GDM1 (cell line): ENCODE data around the gene C4orf50.

ENCODE experiments used
- DNase-seq: peaks from one replicate; lab custom pipeline; 2025; lab: John Stamatoyannopoulos, UW

C4orf50 gene

DNA sequence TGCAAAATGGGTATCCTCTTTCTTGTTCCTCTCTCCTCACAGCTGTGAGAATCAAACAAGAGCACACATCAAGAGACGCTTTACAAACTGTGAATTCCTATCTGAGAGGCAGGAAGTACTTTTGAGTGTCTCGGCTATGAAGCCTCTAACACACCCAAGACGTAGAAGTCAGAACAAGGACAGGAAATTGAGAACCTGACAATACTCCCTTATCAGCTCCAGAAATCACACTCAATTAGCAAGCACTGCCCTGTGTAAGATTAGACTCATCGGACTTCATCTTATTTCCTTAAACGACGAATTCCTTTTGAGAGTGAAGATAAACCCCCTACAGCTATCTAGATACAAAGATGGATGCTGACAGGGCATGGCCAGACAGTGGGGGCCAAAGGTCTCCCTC lies 74.7 kb downstream of the C4orf50 start:
- DNase-seq = no peak

DNA sequence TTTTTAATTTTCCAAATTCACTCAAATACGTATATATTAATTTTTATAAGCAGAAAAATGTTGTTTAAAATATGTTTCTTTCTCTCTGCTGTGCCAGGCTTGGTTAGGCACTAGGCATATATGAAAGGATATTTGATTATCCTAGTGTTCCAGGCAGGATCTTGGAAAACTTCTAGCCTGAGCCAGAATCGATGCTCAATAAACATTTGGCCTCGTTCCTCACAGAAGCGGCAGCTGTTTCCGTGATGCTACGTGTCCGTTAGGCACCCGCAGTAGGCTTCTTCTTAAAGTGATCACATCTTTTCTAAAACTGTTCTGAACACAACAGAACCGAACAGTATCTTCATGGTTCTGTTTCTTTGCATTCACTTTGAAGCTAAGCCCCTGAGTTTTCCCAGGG lies 75.3 kb downstream of the C4orf50 start:
- no peak for DNase-seq

DNA sequence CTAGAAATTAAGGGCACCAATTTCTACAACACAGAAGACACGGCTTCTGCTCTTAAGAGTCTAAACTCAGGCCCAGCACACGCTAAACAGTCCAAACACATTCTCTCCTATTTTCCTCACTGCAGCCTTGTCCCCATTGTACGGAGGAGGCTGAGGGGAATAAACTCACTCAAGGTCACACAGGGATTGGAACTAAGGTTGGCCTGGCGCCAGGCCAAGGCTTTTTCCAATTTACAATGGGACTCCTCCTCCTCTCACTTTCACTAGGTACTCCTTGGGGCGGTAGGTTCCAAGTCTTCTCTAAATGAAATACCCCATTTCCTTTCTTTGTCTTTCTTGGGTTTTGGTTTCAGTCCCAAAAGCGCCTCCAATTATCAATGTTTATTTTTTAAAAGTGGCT lies 76.6 kb downstream of the C4orf50 start:
- no peak for DNase-seq

DNA sequence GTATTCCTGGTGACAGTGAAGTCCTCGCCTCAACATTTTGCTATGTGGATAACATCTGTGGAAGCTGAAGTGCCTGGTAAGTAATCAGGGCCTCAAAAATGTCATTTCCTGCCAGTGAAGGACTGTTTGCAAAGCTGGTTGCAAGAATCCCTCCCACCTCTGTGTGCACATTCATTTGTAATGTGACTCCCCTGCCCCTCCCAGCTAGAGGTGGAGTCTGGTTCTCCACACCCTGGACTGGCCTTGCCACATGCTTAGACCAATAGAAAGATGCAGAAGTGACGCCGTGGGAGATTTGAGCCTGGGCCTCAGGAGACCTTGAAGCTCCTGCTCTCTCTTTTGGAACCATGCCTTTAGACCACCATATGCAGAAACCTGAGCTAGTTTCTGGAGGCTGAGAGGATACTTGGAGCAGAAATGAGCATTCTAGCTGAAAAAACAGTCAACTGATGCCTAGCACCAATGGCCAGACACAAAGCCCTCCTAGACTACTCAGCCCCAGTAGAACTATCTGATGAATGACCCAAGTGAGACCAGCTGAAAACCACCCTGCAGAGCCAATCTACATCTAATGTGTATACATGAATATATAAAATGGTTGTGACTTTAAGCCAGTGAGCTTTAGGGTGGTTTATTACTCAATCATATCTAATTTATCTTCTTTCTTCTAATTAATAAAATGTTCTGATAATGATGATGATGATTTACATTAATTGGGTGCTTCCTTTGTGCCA lies 77.6 kb downstream of the C4orf50 start:
- no peak for DNase-seq

DNA sequence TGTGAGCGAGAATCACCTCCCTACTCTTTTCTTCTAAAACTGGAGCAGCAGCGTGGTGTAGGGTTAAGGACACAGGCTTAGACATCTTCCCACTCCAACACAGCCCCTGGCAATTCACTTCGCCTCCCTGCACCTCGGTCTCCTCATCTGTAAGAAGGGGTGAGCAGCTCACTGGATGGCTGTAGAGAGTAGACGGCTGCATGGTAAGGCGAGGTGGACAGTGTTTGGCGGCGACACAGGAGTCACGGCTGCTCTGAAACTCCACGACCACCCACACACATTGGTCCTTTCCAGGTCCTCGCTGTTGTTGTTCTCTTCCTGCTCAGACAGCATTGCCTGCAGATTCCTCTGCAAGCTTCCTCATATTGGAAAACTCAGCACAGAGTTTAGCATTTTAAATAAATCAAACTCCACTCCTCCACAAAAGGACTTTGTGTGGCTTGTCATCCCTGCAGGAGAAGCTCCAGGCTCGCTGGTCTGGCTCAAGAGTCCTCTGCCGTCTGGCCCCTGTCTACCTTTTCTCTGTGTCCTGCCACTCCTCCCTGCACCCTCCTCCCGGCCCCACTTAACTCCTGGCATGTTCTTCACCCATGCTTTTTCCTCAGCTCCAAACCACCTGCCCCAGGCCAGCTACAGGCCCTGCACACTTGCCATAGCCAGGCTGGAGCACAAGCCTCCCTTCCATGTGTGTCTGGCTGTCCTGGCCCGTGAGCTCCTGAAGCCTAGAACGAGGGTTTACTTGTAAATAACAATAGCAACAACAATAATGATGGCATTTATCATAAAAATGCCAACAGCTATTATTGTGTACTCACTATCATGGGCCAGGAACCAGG lies 84.0 kb downstream of the C4orf50 start:
- DNase-seq = no peak

DNA sequence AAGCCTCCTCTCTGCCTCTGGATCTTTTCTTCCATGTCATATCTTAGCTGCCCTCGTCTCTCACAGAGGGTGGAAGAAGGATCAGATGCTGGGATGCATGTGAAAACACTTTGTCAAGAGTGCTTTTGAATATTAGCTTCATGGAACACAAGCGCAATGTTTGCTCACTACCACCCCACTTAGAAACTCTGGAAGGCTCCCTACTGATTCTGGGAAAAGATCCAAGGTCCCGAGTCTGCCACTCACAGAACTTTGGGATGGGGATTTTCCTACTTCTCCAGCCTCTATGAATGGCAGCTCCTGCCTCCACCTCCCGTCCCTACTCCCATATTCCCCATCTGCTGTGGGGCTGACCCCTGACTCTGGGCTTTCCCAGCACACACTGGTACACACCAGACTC lies 85.1 kb downstream of the C4orf50 start:
- DNase-seq = no peak

DNA sequence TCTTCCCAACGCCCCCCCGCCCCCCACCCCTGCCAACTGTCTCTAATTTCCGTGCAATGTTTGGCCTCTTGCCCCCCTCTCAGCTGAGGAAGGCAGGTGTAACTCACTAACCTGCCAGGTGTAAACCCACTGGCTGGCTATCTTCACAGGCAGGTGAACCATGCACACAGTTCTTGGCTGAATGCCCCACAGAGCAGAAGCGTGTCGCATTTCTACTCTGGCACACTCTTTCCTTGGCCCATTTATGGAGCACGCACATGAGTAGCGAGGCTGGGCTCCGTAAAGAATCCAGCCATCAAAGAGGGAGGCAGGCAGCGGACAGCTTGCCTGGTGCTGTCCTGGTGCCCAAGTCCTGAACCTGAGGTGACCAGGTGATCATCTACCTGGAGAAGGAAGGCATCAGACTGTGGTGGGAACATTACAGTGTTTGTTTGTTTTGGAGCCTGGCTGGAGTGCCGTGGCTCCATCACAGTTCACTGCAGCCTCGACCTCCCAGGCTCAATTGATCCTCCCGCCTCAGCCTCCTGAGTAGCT lies 86.1 kb downstream of the C4orf50 start:
- no peak for DNase-seq

DNA sequence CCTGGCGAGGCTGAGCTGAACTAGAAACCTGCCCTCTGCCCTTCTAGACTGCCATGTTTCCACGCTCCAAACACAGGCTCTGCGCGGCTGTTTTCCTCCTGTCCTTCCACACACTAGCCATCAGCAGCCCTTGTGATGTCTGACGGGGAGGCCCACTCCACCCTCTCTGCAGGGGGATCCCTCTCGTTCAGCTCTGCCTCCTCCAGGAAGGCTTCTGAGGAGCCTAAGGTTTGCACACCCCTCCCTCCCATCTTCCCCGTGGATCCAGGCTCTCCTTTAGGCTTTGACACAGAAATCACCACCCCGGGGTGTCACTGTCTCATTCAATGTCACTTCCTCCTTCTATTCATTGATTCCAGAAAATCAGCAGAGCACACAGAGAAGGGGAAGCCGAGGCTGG lies 86.7 kb downstream of the C4orf50 start:
- no peak for DNase-seq

DNA sequence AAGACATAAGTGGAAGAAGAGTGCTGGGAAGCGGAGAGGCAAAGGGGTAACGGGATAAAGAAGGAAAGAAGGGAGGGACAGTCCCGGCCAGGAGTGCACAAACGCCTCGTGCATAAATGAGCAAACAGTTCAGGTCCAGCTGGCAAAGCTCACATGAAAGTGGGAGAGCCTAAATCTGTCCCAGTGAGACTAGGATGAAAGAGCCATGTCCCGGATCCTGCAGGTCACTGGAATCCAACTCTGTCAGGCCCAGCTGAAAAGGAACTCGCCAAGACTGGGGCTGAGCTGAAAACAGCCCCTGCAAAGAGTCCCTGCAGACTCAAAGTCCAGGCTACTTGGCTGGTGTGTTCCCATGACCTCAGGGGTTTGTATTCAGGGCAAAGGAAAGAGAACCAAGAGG lies 87.4 kb downstream of the C4orf50 start:
- no peak for DNase-seq

DNA sequence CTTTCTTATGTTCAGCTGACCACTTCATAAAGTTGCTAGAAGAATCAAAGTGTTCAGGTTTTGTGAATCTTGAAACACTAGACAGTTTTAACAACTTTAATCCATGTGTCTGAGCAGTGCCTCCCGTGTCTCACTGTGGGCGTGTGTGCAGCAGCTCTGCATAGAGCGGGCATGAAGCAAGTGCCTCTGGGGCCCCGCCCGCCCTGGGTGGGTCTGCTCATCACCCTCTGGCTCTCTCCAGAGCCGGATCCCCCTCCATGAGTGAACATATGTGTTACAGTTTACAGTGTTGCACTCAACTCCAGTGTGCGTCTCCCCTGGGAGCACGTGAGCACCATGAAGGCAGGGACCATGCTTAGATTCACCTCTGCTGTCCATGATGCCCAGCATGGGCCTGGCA lies 87.8 kb downstream of the C4orf50 start:
- no peak for DNase-seq

DNA sequence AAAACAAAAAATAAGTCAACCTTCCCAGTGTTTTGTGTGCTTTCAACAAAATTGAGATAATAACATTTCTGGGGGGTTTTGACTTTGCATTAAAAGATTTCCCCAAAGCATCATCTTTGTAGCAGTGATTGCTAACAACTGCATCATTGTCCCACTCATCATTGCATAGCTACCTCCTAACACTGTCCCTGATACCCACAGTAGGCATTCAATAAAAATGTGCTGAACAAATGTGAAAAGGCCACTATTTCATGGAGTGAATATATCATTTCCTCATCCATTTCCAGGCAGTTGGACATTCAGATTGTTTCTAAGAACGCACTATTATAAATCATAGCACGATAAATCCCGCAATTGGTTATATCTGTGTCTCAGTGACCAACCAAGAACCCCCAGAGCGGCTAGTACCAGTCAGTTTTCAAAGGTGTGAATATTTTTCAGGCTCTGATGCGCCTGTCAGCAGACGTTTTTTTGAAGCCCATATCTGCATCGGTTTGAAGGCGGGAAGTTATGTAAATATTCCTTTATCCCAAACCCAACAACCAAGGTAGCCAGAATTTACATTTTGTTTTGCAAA lies 89.3 kb downstream of the C4orf50 start:
- no peak for DNase-seq

DNA sequence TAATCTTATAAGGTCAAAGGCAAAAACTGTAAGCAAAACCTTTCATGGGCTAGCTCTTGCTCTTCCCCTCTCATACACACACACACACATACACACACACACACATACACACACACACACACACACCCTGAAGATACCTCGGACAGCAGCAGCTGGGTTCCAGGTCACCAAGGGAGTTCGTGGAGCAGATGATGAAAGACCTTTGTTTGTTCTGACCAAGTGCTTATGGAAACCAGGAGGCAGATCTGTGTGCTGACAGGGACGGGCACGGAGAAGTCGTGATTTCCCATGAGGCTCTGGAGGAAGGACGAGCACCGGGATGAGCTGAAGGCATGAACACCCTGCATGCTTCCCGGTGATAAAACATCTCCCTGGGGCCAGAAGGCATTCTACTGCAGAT lies 90.0 kb downstream of the C4orf50 start:
- no peak for DNase-seq

DNA sequence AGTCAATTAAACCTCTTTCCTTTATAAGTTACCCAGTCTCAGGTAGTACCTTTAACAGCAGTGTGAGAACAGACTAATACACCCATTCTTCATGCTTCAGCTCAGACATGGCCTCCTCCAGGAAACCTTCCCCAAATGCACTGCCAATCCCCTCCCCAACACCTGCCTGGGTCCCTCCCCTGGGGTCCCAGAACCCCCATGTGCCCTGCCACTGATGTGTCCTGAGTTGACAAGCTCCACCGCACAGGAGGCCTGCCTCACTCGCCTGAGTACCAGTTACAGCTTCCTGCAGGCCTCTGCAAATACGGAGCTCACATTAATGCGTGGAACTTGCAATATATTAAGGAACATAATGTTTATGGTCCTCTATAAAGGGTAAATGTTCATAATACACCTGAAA lies 90.5 kb downstream of the C4orf50 start:
- DNase-seq = no peak

DNA sequence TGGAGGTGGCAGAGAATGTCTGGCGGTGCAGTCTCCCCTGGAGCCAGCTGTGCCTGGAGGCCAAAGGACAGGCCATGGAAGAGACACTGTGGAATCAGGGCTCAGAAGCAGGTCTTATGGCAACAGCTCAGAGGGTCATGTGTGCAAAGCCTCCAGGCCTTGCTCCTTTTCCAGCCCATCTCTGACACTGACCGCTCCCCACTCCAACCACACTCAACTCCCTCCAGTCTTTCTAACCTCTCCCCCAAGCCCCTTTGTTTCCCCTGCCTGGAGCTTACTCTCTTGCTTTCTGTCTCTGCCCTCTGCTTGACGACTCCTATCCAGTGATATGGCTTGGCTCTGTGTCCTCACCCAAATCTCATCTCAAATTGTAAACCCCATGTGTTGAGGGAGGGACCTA lies 91.1 kb downstream of the C4orf50 start:
- no peak for DNase-seq

DNA sequence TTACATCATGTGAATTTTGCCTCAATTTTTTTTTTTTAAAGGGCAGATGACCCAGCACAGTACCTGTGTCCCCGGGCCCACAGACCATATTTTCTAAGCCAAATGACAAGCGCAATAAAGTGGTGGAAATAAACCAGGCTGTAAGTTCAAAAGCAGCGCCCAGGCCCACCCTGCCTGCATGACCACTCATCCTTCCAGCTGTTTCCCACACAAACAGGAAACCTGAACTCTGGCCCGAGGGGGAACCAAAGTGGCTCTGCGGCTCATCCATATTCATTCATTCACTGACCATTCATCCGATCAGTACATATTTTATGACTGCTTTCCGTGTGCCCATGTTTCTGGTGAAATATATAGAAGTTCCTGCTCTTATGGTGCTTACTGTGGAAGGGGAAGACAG lies 91.6 kb downstream of the C4orf50 start:
- no peak for DNase-seq

DNA sequence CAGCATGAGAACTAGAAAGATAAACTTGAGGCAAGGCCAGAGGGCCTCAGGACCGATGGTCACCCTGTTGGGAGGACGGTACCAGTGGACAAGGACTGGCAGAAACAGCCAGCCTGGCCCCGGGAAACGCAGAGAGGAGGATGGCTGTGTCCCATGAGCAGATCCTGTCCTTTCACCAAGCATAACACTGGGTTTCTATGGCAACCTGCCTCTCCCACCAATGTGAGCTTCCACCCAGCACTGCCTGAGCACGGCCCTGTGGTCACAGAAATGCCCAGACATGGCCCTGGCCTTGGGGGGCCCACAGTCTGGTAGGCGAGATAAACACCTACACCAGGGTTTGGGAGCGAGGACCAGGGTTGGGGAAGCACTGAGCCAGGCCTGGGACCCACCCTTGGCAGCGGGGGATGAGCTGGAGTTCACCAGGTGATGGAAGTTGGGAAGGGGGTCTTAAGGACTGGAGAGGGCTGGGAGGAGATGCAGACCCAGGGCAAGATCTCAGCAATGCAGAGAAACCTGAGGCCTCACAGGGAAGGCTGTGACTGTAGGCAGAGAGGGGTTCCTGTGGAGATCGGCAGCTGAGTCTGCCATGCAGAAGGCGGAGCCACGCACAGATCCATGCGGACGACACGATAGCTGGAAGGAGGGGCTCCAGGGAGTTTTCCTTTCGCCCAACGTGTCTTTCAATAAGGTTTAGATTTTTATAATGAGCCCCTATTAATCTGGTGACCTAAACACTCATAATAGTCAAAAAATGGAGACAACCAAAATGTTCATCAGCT lies 92.6 kb downstream of the C4orf50 start:
- DNase-seq = no peak

DNA sequence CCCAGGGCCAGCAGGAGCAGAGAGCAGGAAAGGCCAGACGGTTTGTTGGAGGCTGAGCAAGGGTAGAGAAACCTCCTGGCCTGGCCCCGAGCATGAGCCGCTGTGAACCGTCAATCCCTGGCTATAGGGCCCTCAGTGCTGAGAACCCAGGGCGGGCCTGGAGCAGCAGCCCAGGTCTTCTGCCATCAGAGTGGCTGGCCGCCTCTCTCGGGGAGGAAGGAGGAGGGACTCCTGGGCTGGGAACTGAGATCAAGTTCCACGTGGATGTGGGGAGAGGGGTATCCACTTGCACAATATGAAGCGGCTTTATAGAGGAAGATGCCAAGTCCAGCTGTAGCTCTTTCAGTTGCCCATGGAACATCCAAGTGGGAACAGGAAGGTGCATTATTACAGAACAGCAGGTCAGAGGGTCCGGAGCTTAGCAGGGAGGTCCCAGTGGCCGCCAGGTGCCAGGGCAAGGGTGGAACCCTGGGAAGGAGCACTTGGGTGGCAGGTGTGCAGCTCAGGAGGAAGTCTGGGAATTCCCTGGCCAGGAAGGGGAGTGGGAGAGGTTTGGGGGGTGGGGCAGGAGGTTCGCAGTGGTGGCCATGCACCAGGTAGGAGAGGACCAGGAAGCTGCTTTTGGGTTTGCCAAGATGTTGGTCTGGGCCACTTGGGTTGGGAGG lies 93.6 kb downstream of the C4orf50 start:
- no peak for DNase-seq

DNA sequence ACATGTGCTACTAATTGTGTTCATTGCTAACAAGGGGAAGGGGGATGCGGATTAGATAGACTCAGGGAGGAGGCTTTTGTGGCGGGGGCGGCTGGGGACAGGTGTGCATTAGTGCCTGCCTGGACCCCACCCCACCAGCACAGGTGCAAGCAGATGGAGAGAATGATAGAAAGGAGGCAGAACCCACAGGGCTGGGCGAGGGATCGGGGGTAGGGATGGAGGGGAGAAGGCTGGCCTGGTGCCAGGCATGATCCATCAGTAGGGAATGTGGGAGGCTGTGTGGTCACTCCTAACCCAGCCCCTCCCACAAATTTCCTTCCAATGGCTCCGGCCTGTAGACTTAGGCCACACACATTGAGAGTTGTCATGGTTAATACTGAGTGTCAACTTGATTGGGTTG lies 94.9 kb downstream of the C4orf50 start:
- no peak for DNase-seq

DNA sequence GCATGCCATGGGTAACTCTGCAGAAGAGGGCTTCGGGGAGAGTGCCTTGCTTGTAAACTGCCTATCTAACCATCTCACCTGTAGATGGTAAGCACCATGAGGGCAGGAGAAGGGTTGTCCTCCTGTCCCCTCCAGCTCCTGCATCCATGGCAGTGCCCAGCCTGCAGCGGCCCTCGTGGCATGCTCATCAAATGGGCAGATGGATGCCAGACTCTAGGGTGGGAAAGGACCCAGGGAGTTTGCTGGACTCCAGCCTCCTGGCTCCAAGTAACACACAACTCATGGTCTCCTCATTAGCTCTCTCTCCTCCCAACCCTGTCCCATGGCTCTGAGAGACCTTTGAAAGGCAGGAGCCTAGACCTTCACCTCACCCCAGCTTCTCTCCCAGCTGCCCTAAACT lies 95.7 kb downstream of the C4orf50 start:
- no peak for DNase-seq

DNA sequence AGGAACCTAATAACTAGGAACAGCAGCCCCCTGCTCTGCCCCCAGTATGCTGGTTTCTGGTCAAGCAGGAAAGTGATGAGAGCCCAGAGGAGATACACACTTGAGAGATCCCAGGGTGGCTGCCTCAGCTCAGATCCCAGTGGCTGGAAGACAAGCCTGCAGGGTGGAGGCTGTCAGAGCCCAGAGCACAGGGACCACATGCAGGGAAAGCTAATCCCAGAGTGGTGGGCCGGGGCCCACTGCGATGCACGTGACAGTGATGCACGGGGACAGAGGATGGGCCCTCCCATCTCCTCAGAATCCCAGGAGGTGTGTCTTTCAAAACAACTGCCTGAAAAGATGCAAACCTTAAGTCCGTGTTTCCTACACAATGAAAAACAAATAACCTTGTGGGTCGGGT lies 96.2 kb downstream of the C4orf50 start:
- DNase-seq = no peak

DNA sequence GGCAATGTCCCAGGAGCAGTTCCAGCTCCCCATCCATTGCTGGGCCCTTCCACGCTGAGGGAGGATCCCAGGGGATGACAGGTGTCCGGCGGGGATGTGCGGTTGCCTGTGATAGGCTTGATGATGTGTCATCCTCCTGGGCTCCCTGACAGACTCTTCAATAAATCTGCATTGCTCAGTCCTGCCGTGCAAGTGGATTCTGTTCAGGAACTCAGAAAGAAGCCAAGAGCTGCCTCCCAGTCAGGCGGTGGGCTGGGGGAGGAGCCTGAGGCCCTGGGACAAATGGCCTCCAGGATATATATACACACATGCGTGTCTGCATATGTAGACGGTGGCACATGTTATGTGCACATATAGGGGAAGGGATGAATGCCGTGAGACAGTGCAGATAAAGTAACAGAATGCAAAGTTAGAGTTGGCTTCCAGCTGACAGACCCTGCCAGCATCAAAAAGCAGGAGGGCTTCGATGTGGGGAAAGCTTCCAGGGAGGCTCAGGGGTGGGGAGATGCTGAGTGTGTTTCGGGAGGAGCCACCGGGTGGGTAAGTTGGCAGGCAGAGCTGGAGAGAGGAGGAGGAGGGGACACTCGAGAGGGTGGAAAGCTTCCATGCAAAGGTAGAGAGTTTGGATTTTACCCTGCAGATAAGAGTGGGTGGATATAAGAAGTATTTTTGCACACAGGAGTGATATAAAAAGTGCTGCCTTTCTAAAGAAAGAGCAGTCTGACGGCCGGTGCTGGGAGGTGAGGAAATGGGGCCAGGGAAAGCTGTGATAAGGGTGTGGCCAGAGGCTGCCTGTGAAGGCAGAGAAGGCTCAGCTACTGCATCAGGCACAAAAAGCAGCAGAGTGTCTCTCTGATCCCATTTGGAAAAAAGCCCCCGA lies 96.9 kb downstream of the C4orf50 start:
- DNase-seq = no peak
